ENCODE data around the gene C5orf46.

GRCh38 chr5:147876626-147877025 lies 29.7 kb downstream of the C5orf46 start:
- TF ChIP-seq, protein P1, sequence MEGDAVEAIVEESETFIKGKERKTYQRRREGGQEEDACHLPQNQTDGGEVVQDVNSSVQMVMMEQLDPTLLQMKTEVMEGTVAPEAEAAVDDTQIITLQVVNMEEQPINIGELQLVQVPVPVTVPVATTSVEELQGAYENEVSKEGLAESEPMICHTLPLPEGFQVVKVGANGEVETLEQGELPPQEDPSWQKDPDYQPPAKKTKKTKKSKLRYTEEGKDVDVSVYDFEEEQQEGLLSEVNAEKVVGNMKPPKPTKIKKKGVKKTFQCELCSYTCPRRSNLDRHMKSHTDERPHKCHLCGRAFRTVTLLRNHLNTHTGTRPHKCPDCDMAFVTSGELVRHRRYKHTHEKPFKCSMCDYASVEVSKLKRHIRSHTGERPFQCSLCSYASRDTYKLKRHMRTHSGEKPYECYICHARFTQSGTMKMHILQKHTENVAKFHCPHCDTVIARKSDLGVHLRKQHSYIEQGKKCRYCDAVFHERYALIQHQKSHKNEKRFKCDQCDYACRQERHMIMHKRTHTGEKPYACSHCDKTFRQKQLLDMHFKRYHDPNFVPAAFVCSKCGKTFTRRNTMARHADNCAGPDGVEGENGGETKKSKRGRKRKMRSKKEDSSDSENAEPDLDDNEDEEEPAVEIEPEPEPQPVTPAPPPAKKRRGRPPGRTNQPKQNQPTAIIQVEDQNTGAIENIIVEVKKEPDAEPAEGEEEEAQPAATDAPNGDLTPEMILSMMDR (IDR thresholded peaks at IDR 0.05; ENCODE audit: poor library complexity), result no peak
- TF ChIP-seq EZH2 (IDR thresholded peaks at IDR 0.05; ENCODE audit: borderline replicate concordance), result no peak
